Ovary (tissue), 9 donors: ENCODE measurements around the gene PGBD5. TPM values are rescaled to one million over a fixed set of nuclear protein-coding genes. Genes with fewer than 3 reads are reported as not detected.

Experiments used
- DNase-seq, 5 donors: peaks; one replicate each; pipeline ENCODE4 v3.0.0-alpha.2; 2019 to 2020
- H3K27ac ChIP-seq, 2 donors: fragments of 200-600 bp; one replicate each; pipeline versions ENCODE4 v1.5.1 to v1.8.0; 2019 to 2022
- H3K27me3 ChIP-seq: fragments of 200-600 bp; one replicate; pipeline ENCODE4 v1.8.0; 2022
- H3K36me3 ChIP-seq: fragments of 200-600 bp; sonication (generic); one replicate; pipeline ENCODE4 v1.5.1; 2019
- H3K4me1 ChIP-seq: one replicate; pipeline ENCODE4 v1.8.1; 2013; ENCODE audit warnings: mild to moderate bottlenecking, moderate library complexity; ENCODE audit not compliant: insufficient read depth
- H3K4me3 ChIP-seq: fragments of 200-600 bp; sonication (generic); one replicate; pipeline ENCODE4 v1.5.1; 2017
- H3K9me3 ChIP-seq, 2 donors: fragments of 200-600 bp in 1 of 2; sonication (generic) in 1 of 2; one replicate each; pipeline versions ENCODE4 v1.5.1 to v1.8.1; 2013 to 2019; ENCODE audit warnings: mild to moderate bottlenecking in 1 of 2, moderate library complexity in 1 of 2
- EP300 ChIP-seq: sonication (generic); formaldehyde crosslinking; IDR thresholded peaks from one replicate; pipeline ENCODE4 v1.6.1; 2017; ENCODE audit warnings: antibody characterized with exemption
- POLR2A ChIP-seq: fragments of 450-650 bp; IDR thresholded peaks from one replicate; pipeline ENCODE4 v1.6.1; 2017; ENCODE audit warnings: antibody characterized with exemption, mild to moderate bottlenecking, moderate library complexity
- WGBS, 3 donors: extraction: QIAGEN DNeasy Blood & Tissue Kit in 1 of 3; methylation state at CpG; one replicate each; pipeline versions ENCODE4 v1.1.5 to v1.1.7; 2013 to 2017; 5-methylcytosine and 5-hydroxymethylcytosine counted together
- intact Hi-C, 4 donors: fragments of 100-400 bp; cut with DNase I; formaldehyde crosslinking; loops; one replicate each; pipeline versions ENCODE4 v1.11.0 to v1.15.1; 2022 to 2023
- polyA plus RNA-seq, 2 donors: library from polyadenylated mRNA; stranded (reverse); fragments of 200-250 nt in 1 of 2; fragments of 350-450 nt in 1 of 2; fragmentation: Illumina TruSeq in 1 of 2; extraction: RNeasy Lipid Tissue Mini Kit (QIAGEN cat#74804) in 1 of 2; gene quantifications; one replicate each; pipeline ENCODE4 v1.2.3, GENCODE V29; 2013 to 2014
- total RNA-seq, 7 donors: library from RNA; depleted of rRNA in 2 of 7; stranded (reverse); fragments of >200 nt in 2 of 7; fragmentation: NEBNext Ultra II Directional in 3 of 7; extraction: Animal tissue kit (Norgen Biotek cat#: 25700) in 3 of 7; gene quantifications; one replicate each; pipeline versions ENCODE4 v1.1.0 to v1.2.4, GENCODE V29; 2016 to 2023
- TF ChIP-seq, protein P1 (sequence below), 3 donors: fragments of 450-650 bp in 2 of 3; fragments of 200-600 bp in 1 of 3; IDR thresholded peaks; one replicate each; pipeline versions ENCODE4 v1.5.1 to v1.8.0; 2016 to 2022; ENCODE audit warnings: antibody characterized with exemption in 3 of 3, mild to moderate bottlenecking in 1 of 3
- donor health status: DM: no; HTN: no; CAD: no; lungs with moderate emphysema.
- donor health status: DM: no; HTN: no; CAD: no.
- donor health status: Bipolar disorder and iron deficiency.
- donor health status: DM: yes; HTN: yes; CAD: no.
- donor health status: DM: no; HTN: no; CAD: no.
- donor health status: DM: yes; HTN: yes; CAD: no.

Gene PGBD5
- total and polyA plus RNA-seq, 9 donors = 0.12 to 2.6 (median 1.1) TPM

DNA sequence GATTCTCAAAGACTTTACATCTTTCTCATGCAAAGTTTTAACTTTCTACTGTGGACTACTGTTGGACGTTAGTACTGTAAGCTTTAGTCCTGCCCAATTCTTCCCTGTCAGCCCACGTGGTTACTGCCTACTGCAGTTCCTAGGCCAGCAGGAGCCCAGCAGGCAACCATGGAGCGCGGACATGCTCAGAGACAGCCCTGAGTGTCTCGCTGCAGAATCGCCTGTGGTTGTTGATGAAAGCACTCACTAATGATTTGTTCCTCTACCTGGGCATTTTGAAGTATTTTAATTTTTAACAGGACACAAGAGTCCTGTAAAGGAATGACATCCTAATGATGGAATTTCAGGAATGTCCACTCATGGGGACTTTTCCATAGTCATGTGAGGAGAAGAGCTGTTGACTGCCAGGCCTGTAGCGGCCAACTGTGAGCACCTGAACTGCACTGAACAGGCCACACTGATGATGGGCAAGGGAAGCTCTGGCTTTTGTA, 44.1 kb downstream of the PGBD5 start:
- TF ChIP-seq, protein P1, sequence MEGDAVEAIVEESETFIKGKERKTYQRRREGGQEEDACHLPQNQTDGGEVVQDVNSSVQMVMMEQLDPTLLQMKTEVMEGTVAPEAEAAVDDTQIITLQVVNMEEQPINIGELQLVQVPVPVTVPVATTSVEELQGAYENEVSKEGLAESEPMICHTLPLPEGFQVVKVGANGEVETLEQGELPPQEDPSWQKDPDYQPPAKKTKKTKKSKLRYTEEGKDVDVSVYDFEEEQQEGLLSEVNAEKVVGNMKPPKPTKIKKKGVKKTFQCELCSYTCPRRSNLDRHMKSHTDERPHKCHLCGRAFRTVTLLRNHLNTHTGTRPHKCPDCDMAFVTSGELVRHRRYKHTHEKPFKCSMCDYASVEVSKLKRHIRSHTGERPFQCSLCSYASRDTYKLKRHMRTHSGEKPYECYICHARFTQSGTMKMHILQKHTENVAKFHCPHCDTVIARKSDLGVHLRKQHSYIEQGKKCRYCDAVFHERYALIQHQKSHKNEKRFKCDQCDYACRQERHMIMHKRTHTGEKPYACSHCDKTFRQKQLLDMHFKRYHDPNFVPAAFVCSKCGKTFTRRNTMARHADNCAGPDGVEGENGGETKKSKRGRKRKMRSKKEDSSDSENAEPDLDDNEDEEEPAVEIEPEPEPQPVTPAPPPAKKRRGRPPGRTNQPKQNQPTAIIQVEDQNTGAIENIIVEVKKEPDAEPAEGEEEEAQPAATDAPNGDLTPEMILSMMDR (IDR thresholded peaks at IDR 0.05) = no peak
- TF ChIP-seq EP300 (no peak), POLR2A (no peak)
- no peaks in the 10 kb centered on the region for H3K27me3 ChIP-seq
- no peak overlapping the region for H3K27ac ChIP-seq
- no peak overlapping the region for H3K4me3 ChIP-seq
- no peaks in the 10 kb centered on the region for H3K4me1 ChIP-seq
- H3K36me3 ChIP-seq = no peaks in the 10 kb centered on the region
- intact Hi-C loops = no loop called here
- 59 to 63% (median 62%) methylated on average over 7 of the region's 7 CpGs for WGBS, 3 donors
- peaks cover 0 to 5% of the 10 kb centered on the region in 2 donors for H3K9me3 ChIP-seq
- DNase-seq = no peak

GRCh38 chr1:230381585-230381984, 44.5 kb downstream of the PGBD5 start:
- no peak for DNase-seq
- TF ChIP-seq, protein P1 (IDR thresholded peaks at IDR 0.05) = no peak
- TF ChIP-seq EP300 (no peak), POLR2A (no peak)
- intact Hi-C loops = no loop called here
- peaks cover 0 to 5% of the 10 kb centered on the region in 2 donors for H3K9me3 ChIP-seq
- no peaks in the 10 kb centered on the region for H3K4me1 ChIP-seq
- no peaks in the 10 kb centered on the region for H3K27me3 ChIP-seq
- WGBS, 3 donors = 46 to 66% (median 56%) methylated on average over 6 of the region's 6 CpGs
- H3K4me3 ChIP-seq = no peak overlapping the region
- no peaks in the 10 kb centered on the region for H3K36me3 ChIP-seq
- H3K27ac ChIP-seq = no peak overlapping the region

DNA sequence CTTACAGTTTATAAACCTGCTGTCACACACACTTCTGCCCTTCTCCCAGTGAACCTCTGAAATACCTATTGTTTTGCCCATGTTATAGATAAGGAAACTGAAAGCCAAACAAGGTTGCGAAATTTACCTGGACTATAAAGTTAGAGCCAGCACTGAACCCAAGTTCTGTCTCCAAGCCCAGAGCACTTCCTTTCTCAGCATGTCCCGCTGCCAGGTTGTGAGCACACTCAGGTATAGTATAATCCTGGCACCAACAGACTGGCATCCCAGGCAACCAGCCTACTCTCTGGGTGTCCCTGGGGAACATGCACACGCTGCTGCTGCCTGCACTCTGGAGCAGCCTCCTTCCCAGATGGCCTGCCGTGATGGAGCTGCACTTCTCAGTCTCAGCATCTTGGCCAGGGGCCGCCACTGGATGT, 45.1 kb downstream of the PGBD5 start:
- peaks cover 0 to 5% of the 10 kb centered on the region in 2 donors for H3K9me3 ChIP-seq
- H3K4me1 ChIP-seq = no peaks in the 10 kb centered on the region
- TF ChIP-seq, protein P1 (IDR thresholded peaks at IDR 0.05) = no peak
- TF ChIP-seq EP300 = no peak
- no peak for TF ChIP-seq POLR2A
- no peak overlapping the region for H3K4me3 ChIP-seq
- no peak overlapping the region for H3K27ac ChIP-seq
- DNase-seq = no peak
- no peaks in the 10 kb centered on the region for H3K27me3 ChIP-seq
- intact Hi-C loops = no loop called here
- H3K36me3 ChIP-seq = no peaks in the 10 kb centered on the region
- WGBS, 3 donors = 83 to 89% (median 83%) methylated on average over 5 of the region's 5 CpGs

DNA sequence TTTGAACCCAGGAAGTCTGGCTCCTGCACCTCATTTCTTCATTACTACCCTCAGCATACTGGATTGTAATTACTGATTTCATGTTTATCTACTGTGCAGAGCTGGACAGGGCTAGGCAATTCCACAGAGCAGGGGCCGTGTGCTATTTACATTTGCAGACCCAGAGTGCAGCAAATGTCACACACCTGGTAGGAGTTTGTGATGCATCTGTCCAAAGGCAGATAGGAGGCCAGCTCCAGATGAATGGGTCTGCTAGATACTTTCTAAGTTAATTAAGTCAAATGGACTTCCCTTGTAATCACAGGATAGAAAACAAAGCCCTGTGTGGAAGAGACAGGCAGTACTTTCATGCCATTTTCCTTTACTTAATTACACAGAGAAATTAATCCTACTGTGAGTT, 46.2 kb downstream of the PGBD5 start:
- Histone ChIP-seq H3K27me3 (no peaks in the 10 kb centered on the region), H3K4me3 (no peak overlapping the region), H3K36me3 (no peaks in the 10 kb centered on the region), H3K4me1 (no peaks in the 10 kb centered on the region), H3K9me3 (peaks cover 0 to 5% of the 10 kb centered on the region in 2 donors), H3K27ac (no peak overlapping the region)
- intact Hi-C loops = no loop called here
- no peak for DNase-seq
- WGBS, 3 donors = 59 to 89% (median 65%) methylated on average over 1 of the region's 1 CpG
- no peak for TF ChIP-seq EP300
- no peak for TF ChIP-seq POLR2A
- TF ChIP-seq, protein P1 (IDR thresholded peaks at IDR 0.05) = no peak
